Activated T-cell treated with anti-CD3 and anti-CD28 coated beads, Interleukin-2, amount 50 U/mL, for 72 hours (primary cell): ENCODE measurements around the gene PRKD2. TPM values are rescaled to one million over a fixed set of nuclear protein-coding genes. Genes with fewer than 3 reads are reported as not detected.

Experiments
- ATAC-seq, 2 donors: fragments of 150-1000 bp; cut with Tn5 transposase; replicated peaks in 1 of 2; 2 replicates each; pipeline ENCODE4 v1.10.0; 2021; ENCODE audit warnings: moderate library complexity in 2 of 2, mild to moderate bottlenecking in 1 of 2
- DNase-seq, 2 donors: peaks; one replicate each; pipeline ENCODE4 v3.0.0; 2021 to 2022; ENCODE audit warnings: mixed read lengths in 1 of 2
- H3K27ac Mint-ChIP-seq: one replicate; pipeline ENCODE4 v1.8.0; 2022; ENCODE audit warnings: mild to moderate bottlenecking, moderate library complexity, mixed read lengths
- H3K27me3 Mint-ChIP-seq: one replicate; pipeline ENCODE4 v1.8.0; 2022; ENCODE audit warnings: low read depth, mixed read lengths
- H3K36me3 Mint-ChIP-seq, 2 donors: one replicate each; pipeline ENCODE4 v1.8.0; 2022; ENCODE audit warnings: mixed read lengths in 2 of 2, mild to moderate bottlenecking in 1 of 2; ENCODE audit not compliant: insufficient read depth in 2 of 2
- H3K4me1 Mint-ChIP-seq: one replicate; pipeline ENCODE4 v1.8.0; 2022; ENCODE audit warnings: low read depth, mixed read lengths
- H3K4me3 Mint-ChIP-seq, 2 donors: one replicate each; pipeline ENCODE4 v1.8.0; 2022; ENCODE audit warnings: mild to moderate bottlenecking in 2 of 2, mixed read lengths in 2 of 2, moderate library complexity in 2 of 2
- H3K9me3 Mint-ChIP-seq, 2 donors: one replicate each; pipeline ENCODE4 v1.8.0; 2022; ENCODE audit warnings: mixed read lengths in 2 of 2
- total RNA-seq, 2 donors: library from RNA; stranded (reverse); gene quantifications; one replicate each; pipeline ENCODE4 v1.2.3, GENCODE V29; 2022

PRKD2 gene
- total RNA-seq, 2 donors from 2014 or later = 82.0 to 92.9 TPM

- no peaks in the 10 kb centered on the region for H3K27me3 Mint-ChIP-seq
- no peaks in the 10 kb centered on the region for H3K9me3 Mint-ChIP-seq
- no peak for ATAC-seq
- H3K36me3 Mint-ChIP-seq = peaks cover 0 to 5% of the 10 kb centered on the region in 2 donors
- H3K4me3 Mint-ChIP-seq = peak overlapping the region; percentile 31 to 67
- peak overlapping the region; percentile 51 for H3K27ac Mint-ChIP-seq
- DNase-seq = peak; percentile 79 to 80
- H3K4me1 Mint-ChIP-seq = peaks cover 31% of the 10 kb centered on the region
Observed at GRCh38 chr19:46748325-46749109, 31.6 kb upstream of the PRKD2 start.

DNA sequence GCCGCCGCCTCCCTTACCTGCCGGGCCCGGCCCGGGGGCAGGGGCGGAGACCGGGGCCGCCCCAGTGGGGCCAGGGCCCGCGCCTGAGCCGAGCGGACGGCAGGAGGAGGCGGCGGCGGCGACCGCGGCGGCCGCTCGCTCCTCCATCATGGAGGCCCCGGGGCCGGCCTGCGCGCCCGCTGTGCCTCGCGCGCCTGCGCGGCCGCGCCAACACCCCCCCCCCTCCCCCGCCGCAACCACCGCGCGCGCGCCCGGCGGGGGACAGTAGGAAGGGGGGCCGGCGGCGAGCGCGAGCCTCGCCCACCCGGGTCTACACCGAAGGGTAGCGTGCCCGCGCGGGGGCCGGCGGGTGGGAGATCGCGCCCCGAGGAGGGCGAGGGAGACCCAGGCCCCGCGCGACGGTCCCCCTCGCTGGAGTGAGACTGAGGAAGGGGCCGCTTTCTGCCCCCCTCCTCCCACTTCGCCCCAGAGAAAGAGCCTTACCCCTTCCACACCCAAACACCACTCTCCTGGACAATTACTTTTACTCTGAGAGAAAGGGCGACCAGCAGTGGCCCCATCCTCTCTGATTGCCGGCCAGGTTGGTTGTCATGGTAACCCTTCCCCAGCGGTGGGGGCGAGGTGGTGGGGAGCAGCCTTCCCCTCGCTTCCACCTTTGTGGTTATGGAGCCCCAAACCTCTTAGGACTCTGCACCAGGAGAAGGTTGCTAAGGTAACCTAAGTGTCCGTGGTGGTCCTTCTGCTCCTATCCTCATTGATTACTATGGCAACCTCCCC is 29.6 kb upstream of the PRKD2 start, which contains the start of gene STRN4:
STRN4 (minus strand) TSS at position 170 of the 777 bp plus-strand sequence; CDS start at position 150, 20 bp downstream.
- DNase-seq = peak; percentile 50 to 62
- Mint-ChIP-seq H3K4me1 (peaks cover 43% of the 10 kb centered on the region), H3K36me3 (peaks cover 0 to 5% of the 10 kb centered on the region in 2 donors), H3K4me3 (peak within 1 kb of the TSS; percentile 83 to 98), H3K27me3 (no peaks in the 10 kb centered on the region), H3K27ac (peak within 1 kb of the TSS; percentile 92), H3K9me3 (no peaks in the 10 kb centered on the region)
- peak; percentile 77 to 80 for ATAC-seq

- H3K9me3 Mint-ChIP-seq = no peaks in the 10 kb centered on the region
Observed at GRCh38 chr19:46745521-46746280, 28.8 kb upstream of the PRKD2 start, which contains the start of gene FKRP. Gene FKRP (plus strand): TSS chr19:46746057. CDS start chr19:46755451, 9,394 bp downstream.

DNA sequence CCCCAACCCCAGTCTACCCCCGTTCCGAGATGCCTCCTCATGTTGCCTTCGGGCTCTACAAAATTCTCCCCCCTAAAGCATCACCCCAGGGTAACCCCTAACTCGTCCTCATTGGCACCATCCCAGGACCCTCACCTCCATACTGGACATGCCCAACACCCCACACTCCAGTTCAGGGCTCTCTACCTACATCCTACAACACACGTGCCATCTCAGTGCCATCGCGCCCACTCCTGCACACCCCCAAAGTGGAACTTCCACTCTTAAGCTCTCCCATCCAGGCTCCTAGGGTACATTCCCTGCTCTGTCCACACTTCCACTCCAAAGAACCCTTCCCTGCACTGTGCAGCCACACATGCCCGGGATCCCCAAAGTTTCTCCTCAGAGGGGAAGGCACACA is 28.1 kb upstream of the PRKD2 start:
- DNase-seq (no peak), ATAC-seq (no peak)
- Mint-ChIP-seq H3K27ac (peak overlapping the region; percentile 93), H3K27me3 (no peaks in the 10 kb centered on the region), H3K4me3 (peak overlapping the region; percentile 83 to 98), H3K4me1 (peaks cover 52% of the 10 kb centered on the region), H3K9me3 (no peaks in the 10 kb centered on the region), H3K36me3 (peaks cover 0 to 5% of the 10 kb centered on the region in 2 donors)

More at GRCh38 chr19:46745521-46746280, 28.8 kb upstream of the PRKD2 start, which contains the start of gene FKRP:
- Mint-ChIP-seq H3K27ac (peak within 1 kb of the TSS; percentile 92), H3K4me3 (peak within 1 kb of the TSS; percentile 83 to 98), H3K4me1 (peaks cover 48% of the 10 kb centered on the region), H3K36me3 (peaks cover 0 to 5% of the 10 kb centered on the region in 2 donors), H3K27me3 (no peaks in the 10 kb centered on the region)
- DNase-seq = peak; percentile 31 to 37
- ATAC-seq = peak; percentile 68 to 73

DNA sequence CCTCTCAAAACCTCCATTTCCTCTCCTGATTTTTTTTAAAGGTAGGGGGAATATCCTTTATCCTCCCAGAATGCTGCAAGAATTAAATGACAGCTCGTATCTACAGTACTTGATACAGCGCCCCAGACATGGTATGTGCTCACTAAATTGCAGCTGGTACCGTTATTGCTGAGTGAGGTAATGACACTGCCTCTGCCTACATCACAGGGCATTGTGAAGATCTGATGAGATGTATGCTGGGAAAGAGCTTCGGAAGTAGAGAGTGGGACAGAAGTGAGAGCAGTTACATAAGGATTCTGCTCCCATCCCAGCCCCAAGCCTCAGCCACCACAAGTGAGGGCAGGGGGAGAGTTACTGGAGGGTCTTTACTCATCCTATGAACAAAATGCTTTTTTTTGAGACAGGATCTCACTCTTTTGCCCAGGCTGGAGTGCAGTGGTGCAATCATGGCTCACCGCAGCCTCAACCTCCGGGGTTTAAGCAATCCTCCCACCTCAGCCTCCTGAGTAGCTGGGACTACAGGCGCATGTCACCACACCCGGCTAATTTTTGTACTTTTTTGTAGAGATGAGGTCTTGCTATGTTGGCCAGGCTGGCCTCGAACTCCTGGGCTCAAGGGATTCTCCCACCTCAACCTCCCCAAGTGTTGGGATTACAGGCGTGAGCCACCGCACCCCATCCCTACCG is 27.2 kb upstream of the PRKD2 start:
- H3K9me3 Mint-ChIP-seq = no peaks in the 10 kb centered on the region
- ATAC-seq (no peak), DNase-seq (no peak)
- peaks cover 52% of the 10 kb centered on the region for H3K4me1 Mint-ChIP-seq
- H3K4me3 Mint-ChIP-seq = peak overlapping the region; percentile 83 to 98
- H3K36me3 Mint-ChIP-seq = peaks cover 0 to 5% of the 10 kb centered on the region in 2 donors
- H3K27ac Mint-ChIP-seq = peak overlapping the region; percentile 93
- no peaks in the 10 kb centered on the region for H3K27me3 Mint-ChIP-seq

GRCh38 chr19:46742926-46743480 is 26.1 kb upstream of the PRKD2 start:
- Mint-ChIP-seq H3K27me3 (no peaks in the 10 kb centered on the region), H3K9me3 (no peaks in the 10 kb centered on the region), H3K36me3 (peaks cover 0 to 1% of the 10 kb centered on the region in 2 donors), H3K27ac (peak overlapping the region; percentile 53), H3K4me3 (peak overlapping the region in 1 of 2 donors; percentile 49), H3K4me1 (peaks cover 52% of the 10 kb centered on the region)
- ATAC-seq = no peak
- DNase-seq = no peak

DNA sequence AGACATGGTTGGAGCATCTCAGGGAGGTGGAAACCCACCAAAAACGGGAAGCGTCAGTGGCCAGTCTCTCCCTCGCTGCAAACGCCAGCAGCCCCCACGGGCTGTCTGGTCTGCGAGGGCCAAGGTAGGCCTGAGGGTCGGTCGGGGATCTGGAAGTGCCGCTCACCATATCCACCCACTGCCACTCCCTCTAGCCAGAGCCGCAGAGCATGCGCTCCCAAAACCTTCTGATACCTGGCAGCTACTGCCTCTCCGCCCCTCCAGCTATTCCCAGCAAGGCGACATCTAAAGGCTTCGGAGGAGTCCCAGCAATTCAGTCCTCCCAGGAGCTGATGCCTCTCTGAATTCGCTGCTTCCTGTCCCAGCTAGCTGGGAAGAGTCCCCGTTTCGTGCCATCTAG is 24.5 kb upstream of the PRKD2 start:
- Mint-ChIP-seq H3K4me3 (no peak overlapping the region), H3K36me3 (peaks cover 0 to 6% of the 10 kb centered on the region in 2 donors)

GRCh38 chr19:46739290-46739771 is 22.4 kb upstream of the PRKD2 start:
- Mint-ChIP-seq H3K4me1 (peaks cover 32% of the 10 kb centered on the region), H3K9me3 (no peaks in the 10 kb centered on the region), H3K27ac (no peak overlapping the region), H3K36me3 (peaks cover 0 to 6% of the 10 kb centered on the region in 2 donors), H3K27me3 (no peaks in the 10 kb centered on the region), H3K4me3 (no peak overlapping the region)
- ATAC-seq (no peak), DNase-seq (no peak)

More for the DNA sequence above, 24.5 kb upstream of the PRKD2 start:
- H3K4me1 Mint-ChIP-seq = peaks cover 45% of the 10 kb centered on the region
- H3K9me3 Mint-ChIP-seq = no peaks in the 10 kb centered on the region
- ATAC-seq = no peak
- no peak for DNase-seq
- H3K27ac Mint-ChIP-seq = no peak overlapping the region
- no peaks in the 10 kb centered on the region for H3K27me3 Mint-ChIP-seq

DNA sequence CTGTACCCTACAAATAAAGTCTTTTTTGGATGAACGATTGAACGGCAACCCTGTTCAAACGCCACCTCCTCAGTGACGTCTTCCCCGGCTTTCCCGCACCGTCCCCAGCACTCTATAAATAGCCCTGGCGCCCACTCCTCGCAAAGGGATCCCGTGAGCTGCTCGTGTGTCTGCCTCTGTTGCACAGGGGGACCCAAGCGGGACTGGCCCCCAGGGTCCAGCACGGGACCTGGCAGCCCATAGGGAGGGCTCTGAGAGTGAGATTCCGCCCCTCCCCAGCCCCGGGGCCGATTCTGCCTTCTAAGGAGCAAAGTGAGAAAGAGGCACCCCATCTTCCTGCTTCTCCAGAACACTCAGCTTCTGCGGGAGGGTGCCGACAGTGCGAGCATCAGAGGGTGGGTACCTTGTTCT is 20.9 kb upstream of the PRKD2 start:
- no peak for DNase-seq
- no peak overlapping the region for H3K4me3 Mint-ChIP-seq
- H3K9me3 Mint-ChIP-seq = no peaks in the 10 kb centered on the region

DNA sequence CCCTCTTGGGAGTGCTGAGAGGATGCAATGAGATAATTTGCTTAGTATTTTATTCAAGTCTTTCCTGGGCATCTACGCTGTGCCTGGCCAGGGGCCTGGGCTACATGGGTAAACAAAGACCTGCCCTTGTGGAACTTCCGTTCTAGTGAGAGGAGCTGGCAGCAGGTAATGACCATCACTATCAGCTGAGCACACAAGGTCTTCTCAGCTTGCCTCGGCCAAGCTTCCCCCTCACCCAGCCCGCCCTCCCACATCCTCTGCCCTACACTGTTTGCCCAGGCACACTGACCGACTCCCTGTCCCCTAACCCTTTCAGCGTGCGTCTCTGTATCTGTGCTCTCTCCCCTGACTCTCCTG is 20.4 kb upstream of the PRKD2 start:
- Mint-ChIP-seq H3K4me1 (peaks cover 13% of the 10 kb centered on the region), H3K4me3 (no peak overlapping the region), H3K27ac (no peak overlapping the region), H3K36me3 (peaks cover 2 to 11% of the 10 kb centered on the region in 2 donors), H3K9me3 (no peaks in the 10 kb centered on the region), H3K27me3 (no peaks in the 10 kb centered on the region)
- no peak for DNase-seq
- no peak for ATAC-seq

More for the DNA sequence above, 20.9 kb upstream of the PRKD2 start:
- no peaks in the 10 kb centered on the region for H3K27me3 Mint-ChIP-seq
- H3K4me1 Mint-ChIP-seq = peaks cover 17% of the 10 kb centered on the region
- no peak for ATAC-seq
- H3K27ac Mint-ChIP-seq = no peak overlapping the region
- H3K36me3 Mint-ChIP-seq = peaks cover 2 to 11% of the 10 kb centered on the region in 2 donors

- no peak overlapping the region for H3K4me3 Mint-ChIP-seq
- no peaks in the 10 kb centered on the region for H3K27me3 Mint-ChIP-seq
- DNase-seq (no peak), ATAC-seq (no peak)
- H3K27ac Mint-ChIP-seq = no peak overlapping the region
- no peaks in the 10 kb centered on the region for H3K9me3 Mint-ChIP-seq
- H3K4me1 Mint-ChIP-seq = peaks cover 16% of the 10 kb centered on the region
- H3K36me3 Mint-ChIP-seq = peaks cover 4 to 17% of the 10 kb centered on the region in 2 donors
Observed at GRCh38 chr19:46736531-46737297, 19.8 kb upstream of the PRKD2 start.
